SJCRH30 (cell line): ENCODE data around the gene HSP90AA1. TPM values are rescaled to one million over a fixed set of nuclear protein-coding genes. Genes with fewer than 3 reads are reported as not detected.
A peak's percentile ranks its signal among the peaks of the same experiment; 100 is the strongest.
"Not testable (repeated sequence)": the region's sequence is repeated elsewhere in the genome, so short reads cannot be mapped to it uniquely, and the experiment has no call there.

Source experiments
- DNase-seq, 2 experiments: peaks; one replicate each; pipeline ENCODE4 v3.0.0-alpha.2; 2015 to 2020
- H3K27ac ChIP-seq: fragments of 250-450 bp; sonication (Bioruptor Pico); 2 replicates; pipeline ENCODE4 v1.5.1; 2020; ENCODE audit warnings: mild to moderate bottlenecking, moderate library complexity
- H3K27me3 ChIP-seq: fragments of 250-450 bp; sonication (Bioruptor Pico); 2 replicates; pipeline ENCODE4 v1.5.1; 2020; ENCODE audit warnings: mild to moderate bottlenecking, moderate library complexity
- H3K36me3 ChIP-seq: fragments of 250-450 bp; sonication (Bioruptor Pico); 2 replicates; pipeline ENCODE4 v1.5.1; 2020; ENCODE audit warnings: mild to moderate bottlenecking, moderate library complexity
- H3K4me1 ChIP-seq: fragments of 250-450 bp; sonication (Bioruptor Pico); 2 replicates; pipeline ENCODE4 v1.5.1; 2020; ENCODE audit warnings: mild to moderate bottlenecking, moderate library complexity
- H3K4me3 ChIP-seq: fragments of 250-450 bp; sonication (Bioruptor Pico); 2 replicates; pipeline ENCODE4 v1.5.1; 2020; ENCODE audit warnings: mild to moderate bottlenecking, moderate library complexity
- H3K9me3 ChIP-seq: fragments of 250-450 bp; sonication (Bioruptor Pico); replicated peaks from 2 replicates; pipeline ENCODE4 v1.5.1; 2020; ENCODE audit warnings: mild to moderate bottlenecking, moderate library complexity
- total RNA-seq: library from RNA; depleted of rRNA; stranded (reverse); fragments of >200 nt; shearing (Covaris generic); gene quantifications from 2 replicates; pipeline ENCODE4 v1.2.3, GENCODE V29; 2014

Gene HSP90AA1
- total RNA-seq, 1 experiment from 2014 or later = 697 TPM

- peaks cover 24% of the 10 kb centered on the region for H3K4me1 ChIP-seq
- peaks cover 57% of the 10 kb centered on the region for H3K36me3 ChIP-seq
- peak overlapping the region; percentile 83 for H3K4me3 ChIP-seq
- H3K27ac ChIP-seq = no peak overlapping the region
- no peaks in the 10 kb centered on the region for H3K27me3 ChIP-seq
- no peaks in the 10 kb centered on the region for H3K9me3 ChIP-seq
- DNase-seq = no peak
These were observed 1.4 kb downstream of the HSP90AA1 start for GRCh38 chr14:102085488-102085887.

GRCh38 chr14:102084931-102085330, 1.9 kb downstream of the HSP90AA1 start:
- Histone ChIP-seq H3K27me3 (no peaks in the 10 kb centered on the region), H3K9me3 (no peaks in the 10 kb centered on the region), H3K36me3 (peaks cover 62% of the 10 kb centered on the region), H3K4me3 (peak overlapping the region; percentile 83), H3K4me1 (peaks cover 24% of the 10 kb centered on the region), H3K27ac (no peak overlapping the region)
- no peak for DNase-seq

- DNase-seq, H3K27me3 ChIP-seq, H3K27ac ChIP-seq, H3K9me3 ChIP-seq: not testable (repeated sequence)
- H3K4me3 ChIP-seq = peak overlapping the region; percentile 83
- peaks cover 66% of the 10 kb centered on the region for H3K36me3 ChIP-seq
- peaks cover 24% of the 10 kb centered on the region for H3K4me1 ChIP-seq
These were observed 2.3 kb downstream of the HSP90AA1 start for GRCh38 chr14:102084522-102084921.

GRCh38 chr14:102081231-102082080, 5.4 kb downstream of the HSP90AA1 start:
- Histone ChIP-seq H3K27me3 (no peaks in the 10 kb centered on the region), H3K4me3 (no peak overlapping the region), H3K4me1 (peaks cover 20% of the 10 kb centered on the region), H3K9me3 (no peaks in the 10 kb centered on the region), H3K36me3 (peaks cover 81% of the 10 kb centered on the region), H3K27ac (no peak overlapping the region)
- no peak for DNase-seq

- no peaks in the 10 kb centered on the region for H3K9me3 ChIP-seq
- no peak overlapping the region for H3K4me3 ChIP-seq
- H3K36me3 ChIP-seq = peaks cover 74% of the 10 kb centered on the region
- H3K4me1 ChIP-seq = peaks cover 20% of the 10 kb centered on the region
- H3K27ac ChIP-seq = no peak overlapping the region
- no peak for DNase-seq
- H3K27me3 ChIP-seq = no peaks in the 10 kb centered on the region
These were observed 6.4 kb downstream of the HSP90AA1 start for GRCh38 chr14:102080183-102081080.

GRCh38 chr14:102079700-102079979, 7.2 kb downstream of the HSP90AA1 start:
- H3K27me3 ChIP-seq = no peaks in the 10 kb centered on the region
- peaks cover 13% of the 10 kb centered on the region for H3K4me1 ChIP-seq
- no peaks in the 10 kb centered on the region; the same call in 1 of the 2 replicates for H3K9me3 ChIP-seq
- DNase-seq = no peak
- H3K36me3 ChIP-seq = peaks cover 66% of the 10 kb centered on the region
- no peak overlapping the region for H3K27ac ChIP-seq
- no peak overlapping the region for H3K4me3 ChIP-seq

GRCh38 chr14:102078831-102079699, 7.8 kb downstream of the HSP90AA1 start:
- peaks cover 7% of the 10 kb centered on the region for H3K4me1 ChIP-seq
- no peaks in the 10 kb centered on the region for H3K27me3 ChIP-seq
- DNase-seq = no peak
- H3K9me3 ChIP-seq = no peaks in the 10 kb centered on the region; the same call in 1 of the 2 replicates
- peaks cover 63% of the 10 kb centered on the region for H3K36me3 ChIP-seq
- H3K4me3 ChIP-seq = no peak overlapping the region
- H3K27ac ChIP-seq = no peak overlapping the region

- not testable (repeated sequence) for H3K4me3 ChIP-seq, H3K9me3 ChIP-seq, DNase-seq, H3K27ac ChIP-seq, H3K4me1 ChIP-seq, H3K27me3 ChIP-seq
- peaks cover 56% of the 10 kb centered on the region for H3K36me3 ChIP-seq
These were observed 8.5 kb downstream of the HSP90AA1 start for GRCh38 chr14:102078361-102078791.

GRCh38 chr14:102077382-102077709, 9.5 kb downstream of the HSP90AA1 start:
- H3K4me3 ChIP-seq = no peak overlapping the region
- no peak for DNase-seq
- peaks cover 1% of the 10 kb centered on the region; the same call in 1 of the 2 replicates for H3K4me1 ChIP-seq
- H3K27me3 ChIP-seq = no peaks in the 10 kb centered on the region
- H3K9me3 ChIP-seq = no peaks in the 10 kb centered on the region; the same call in 1 of the 2 replicates
- peaks cover 46% of the 10 kb centered on the region for H3K36me3 ChIP-seq
- H3K27ac ChIP-seq = no peak overlapping the region

GRCh38 chr14:102075155-102075554, 11.7 kb downstream of the HSP90AA1 start:
- DNase-seq = no peak
- H3K27me3 ChIP-seq = no peaks in the 10 kb centered on the region
- H3K4me1 ChIP-seq = peaks cover 17% of the 10 kb centered on the region
- no peak overlapping the region for H3K4me3 ChIP-seq
- no peaks in the 10 kb centered on the region; the same call in 1 of the 2 replicates for H3K9me3 ChIP-seq
- no peak overlapping the region for H3K27ac ChIP-seq
- peaks cover 25% of the 10 kb centered on the region for H3K36me3 ChIP-seq

- no peaks in the 10 kb centered on the region; the same call in 1 of the 2 replicates for H3K9me3 ChIP-seq
These were observed 12.4 kb downstream of the HSP90AA1 start for GRCh38 chr14:102074415-102074964.

GRCh38 chr14:102071283-102071998, 15.4 kb downstream of the HSP90AA1 start:
- H3K4me1 ChIP-seq = peaks cover 17% of the 10 kb centered on the region
- H3K4me3 ChIP-seq = no peak overlapping the region
- no peaks in the 10 kb centered on the region; the same call in 1 of the 2 replicates for H3K9me3 ChIP-seq
- H3K36me3 ChIP-seq = peaks cover 4% of the 10 kb centered on the region; the same call in 1 of the 2 replicates
- peak overlapping the region; percentile 85 for H3K27ac ChIP-seq
- DNase-seq = peak; percentile 68 to 92
- H3K27me3 ChIP-seq = no peaks in the 10 kb centered on the region

More at GRCh38 chr14:102074415-102074964, 12.4 kb downstream of the HSP90AA1 start:
- Histone ChIP-seq H3K36me3 (peaks cover 18% of the 10 kb centered on the region), H3K27me3 (no peaks in the 10 kb centered on the region), H3K27ac (no peak overlapping the region), H3K4me3 (no peak overlapping the region), H3K4me1 (peaks cover 17% of the 10 kb centered on the region)
- no peak for DNase-seq

- Histone ChIP-seq H3K4me3 (no peak overlapping the region), H3K27ac (no peak overlapping the region), H3K4me1 (peaks cover 8% of the 10 kb centered on the region), H3K9me3 (no peaks in the 10 kb centered on the region; the same call in 1 of the 2 replicates), H3K36me3 (no peaks in the 10 kb centered on the region), H3K27me3 (no peaks in the 10 kb centered on the region)
- no peak for DNase-seq
These were observed 20.8 kb downstream of the HSP90AA1 start for GRCh38 chr14:102066041-102066451.
